ENCODE results near the gene BASP1. TPM values are rescaled to one million over a fixed set of nuclear protein-coding genes. Genes with fewer than 3 reads are reported as not detected.

Gene BASP1
- 100 to 1,000 TPM in 1 of 12 donors, 10 to 100 TPM in 11; 19.1 to 396 (median 35.4) TPM for polyA plus RNA-seq (ENCODE audit: insufficient read length in 12 of 12)
- long read RNA-seq, donor 1, transcript BASP1-201 (2 exons, 1,878 nt): major isoform, 41 of 41 reads
- long read RNA-seq, donor 1, partial matches to known transcripts: 0 of 41 reads
- long read RNA-seq, donor 1, other reads (novel, unspliced or antisense): 0 of 41 reads
- long read RNA-seq, donor 2, transcript BASP1-201 (2 exons, 1,878 nt): major isoform, 18 of 18 reads
- long read RNA-seq, donor 2, partial matches to known transcripts: 0 of 18 reads
- long read RNA-seq, donor 2, other reads (novel, unspliced or antisense): 0 of 18 reads
- long read RNA-seq, donor 3, transcript BASP1-201 (2 exons, 1,878 nt): major isoform, 7 of 25 reads
- long read RNA-seq, donor 3, partial matches to known transcripts: 18 of 25 reads
- long read RNA-seq, donor 3, other reads (novel, unspliced or antisense): 0 of 25 reads
- long read RNA-seq, donor 4, transcript BASP1-201 (2 exons, 1,878 nt): major isoform, 5 of 5 reads
- long read RNA-seq, donor 4, partial matches to known transcripts: 0 of 5 reads
- long read RNA-seq, donor 4, other reads (novel, unspliced or antisense): 0 of 5 reads
- long read RNA-seq, donor 5, transcript BASP1-201 (2 exons, 1,878 nt): major isoform, 22 of 22 reads
- long read RNA-seq, donor 5, partial matches to known transcripts: 0 of 22 reads
- long read RNA-seq, donor 5, other reads (novel, unspliced or antisense): 0 of 22 reads
- long read RNA-seq, donor 6, transcript BASP1-201 (2 exons, 1,878 nt): major isoform, 10 of 10 reads
- long read RNA-seq, donor 6, partial matches to known transcripts: 0 of 10 reads
- long read RNA-seq, donor 6, other reads (novel, unspliced or antisense): 0 of 10 reads
- long read RNA-seq, donor 7, transcript BASP1-201 (2 exons, 1,878 nt): major isoform, 9 of 9 reads
- long read RNA-seq, donor 7, partial matches to known transcripts: 0 of 9 reads
- long read RNA-seq, donor 7, other reads (novel, unspliced or antisense): 0 of 9 reads
- long read RNA-seq, donor 8, transcript BASP1-201 (2 exons, 1,878 nt): major isoform, 17 of 34 reads
- long read RNA-seq, donor 8, partial matches to known transcripts: 17 of 34 reads
- long read RNA-seq, donor 8, other reads (novel, unspliced or antisense): 0 of 34 reads
- long read RNA-seq, donor 9, transcript BASP1-201 (2 exons, 1,878 nt): major isoform, 22 of 22 reads
- long read RNA-seq, donor 9, partial matches to known transcripts: 0 of 22 reads
- long read RNA-seq, donor 9, other reads (novel, unspliced or antisense): 0 of 22 reads
- long read RNA-seq, donor 10, transcript BASP1-201 (2 exons, 1,878 nt): major isoform, 5 of 17 reads
- long read RNA-seq, donor 10, partial matches to known transcripts: 12 of 17 reads
- long read RNA-seq, donor 10, other reads (novel, unspliced or antisense): 0 of 17 reads
- long read RNA-seq, donor 11, transcript BASP1-201 (2 exons, 1,878 nt): major isoform, 11 of 11 reads
- long read RNA-seq, donor 11, partial matches to known transcripts: 0 of 11 reads
- long read RNA-seq, donor 11, other reads (novel, unspliced or antisense): 0 of 11 reads

- DNase-seq: peak; percentile 87
Measured at GRCh38 chr5:17217493-17218352, at the start of gene BASP1. Gene BASP1, plus strand, starts transcription at chr5:17217631. Its CDS starts 57,586 bp downstream, at chr5:17275217.

- DNase-seq: no peak
Measured at GRCh38 chr5:17169507-17169906, 47.9 kb upstream of the BASP1 start.

- DNase-seq: no peak
Measured at GRCh38 chr5:17172791-17173190, 44.6 kb upstream of the BASP1 start.

GRCh38 chr5:17174965-17175364 lies 42.5 kb upstream of the BASP1 start:
- DNase-seq: peak; percentile 56

- no peak for DNase-seq
Measured at GRCh38 chr5:17177501-17178372, 39.7 kb upstream of the BASP1 start.

GRCh38 chr5:17178373-17178675 lies 39.1 kb upstream of the BASP1 start:
- no peak for DNase-seq

- DNase-seq: no peak
Measured at GRCh38 chr5:17180330-17180843, 37.0 kb upstream of the BASP1 start.

GRCh38 chr5:17180864-17181723 lies 36.3 kb upstream of the BASP1 start:
- no peak for DNase-seq

- DNase-seq: no peak
Measured at GRCh38 chr5:17182494-17182893, 34.9 kb upstream of the BASP1 start.

GRCh38 chr5:17182981-17183380 lies 34.5 kb upstream of the BASP1 start:
- DNase-seq: peak; percentile 52

GRCh38 chr5:17183831-17184230 lies 33.6 kb upstream of the BASP1 start:
- no peak for DNase-seq

- no peak for DNase-seq
Measured at GRCh38 chr5:17184588-17184987, 32.8 kb upstream of the BASP1 start.

GRCh38 chr5:17185349-17185748 lies 32.1 kb upstream of the BASP1 start:
- DNase-seq: no peak

- peak; percentile 80 for DNase-seq
Measured at GRCh38 chr5:17185773-17186172, 31.7 kb upstream of the BASP1 start.

- DNase-seq: no peak
Measured at GRCh38 chr5:17186256-17186655, 31.2 kb upstream of the BASP1 start.

- DNase-seq: no peak
Measured at GRCh38 chr5:17187011-17187785, 30.2 kb upstream of the BASP1 start.

- no peak for DNase-seq
Measured at GRCh38 chr5:17187786-17188170, 29.7 kb upstream of the BASP1 start.

Measured in muscle of arm (tissue), 14 donors.